Measurements from ENCODE around the gene MYH11. TPM values are rescaled to one million over a fixed set of nuclear protein-coding genes. Genes with fewer than 3 reads are reported as not detected.
"Not testable (repeated sequence)": the region's sequence is repeated elsewhere in the genome, so short reads cannot be mapped to it uniquely, and the experiment has no call there.

The MYH11 gene
- total RNA-seq, 8 experiments from 2014 or later = 0.05 to 5.0 (median 1.7) TPM

- in situ Hi-C loops (cut with MboI; ENCODE audit: low pct_unique_long_range_greater_than_20kb in 2 of 9, low sequenced_read_pairs in 9 of 9, unreplicated experiment in 9 of 9) = no loop called here
- ATAC-seq (replicated peaks in 6 of 8) = no peak
- Histone ChIP-seq H3K27ac (no peak overlapping the region), H3K4me1 (replicated peaks in 1 of 2) (no peaks in the 10 kb centered on the region), H3K4me3 (no peak overlapping the region)
- 69 to 93% (median 86%) methylated on average over 1 to 5 of the region's 6 CpGs; no CpG with 5 or more reads in 2 of the 10 experiments for WGBS, 10 experiments
These were observed 110.5 kb downstream of the MYH11 start for GRCh38 chr16:15746332-15746731.

GRCh38 chr16:15743657-15744056 lies 113.2 kb downstream of the MYH11 start:
- Histone ChIP-seq H3K4me3 (no peak overlapping the region), H3K4me1 (replicated peaks in 1 of 2) (no peaks in the 10 kb centered on the region), H3K27ac (no peak overlapping the region)
- ATAC-seq (replicated peaks in 6 of 8) = no peak
- in situ Hi-C loops (cut with MboI; ENCODE audit: low pct_unique_long_range_greater_than_20kb in 2 of 9, low sequenced_read_pairs in 9 of 9, unreplicated experiment in 9 of 9) = no loop called here
- WGBS, 10 experiments = 20 to 80% (median 67%) methylated on average over 1 of the region's 1 CpG; no CpG with 5 or more reads in 5 of the 10 experiments

- Histone ChIP-seq H3K4me1 (replicated peaks in 1 of 2) (no peaks in the 10 kb centered on the region), H3K4me3 (no peak overlapping the region), H3K27ac (no peak overlapping the region)
- 60 to 100% (median 88%) methylated on average over 1 to 2 of the region's 2 CpGs; no CpG with 5 or more reads in 2 of the 10 experiments for WGBS, 10 experiments
- in situ Hi-C loops (cut with MboI; ENCODE audit: low pct_unique_long_range_greater_than_20kb in 2 of 9, low sequenced_read_pairs in 9 of 9, unreplicated experiment in 9 of 9) = no loop called here
- no peak for ATAC-seq (replicated peaks in 6 of 8)
These were observed 114.1 kb downstream of the MYH11 start for GRCh38 chr16:15742716-15743115.

GRCh38 chr16:15741207-15741871 lies 115.5 kb downstream of the MYH11 start:
- in situ Hi-C loops (cut with MboI; ENCODE audit: low pct_unique_long_range_greater_than_20kb in 2 of 9, low sequenced_read_pairs in 9 of 9, unreplicated experiment in 9 of 9) = no loop called here
- Histone ChIP-seq H3K27ac (no peak overlapping the region), H3K4me3 (no peak overlapping the region), H3K4me1 (replicated peaks in 1 of 2) (no peaks in the 10 kb centered on the region)
- no peak for ATAC-seq (replicated peaks in 6 of 8)
- WGBS, 10 experiments = 30 to 100% (median 91%) methylated on average over 1 to 10 of the region's 13 CpGs; no CpG with 5 or more reads in 3 of the 10 experiments

- WGBS, 10 experiments = 0 to 100% (median 72%) methylated on average over 1 to 6 of the region's 6 CpGs; no CpG with 5 or more reads in 3 of the 10 experiments
- in situ Hi-C loops (cut with MboI; ENCODE audit: low pct_unique_long_range_greater_than_20kb in 2 of 9, low sequenced_read_pairs in 9 of 9, unreplicated experiment in 9 of 9) = no loop called here
- Histone ChIP-seq H3K4me3 (no peak overlapping the region), H3K4me1 (replicated peaks in 1 of 2) (no peaks in the 10 kb centered on the region), H3K27ac (no peak overlapping the region)
- ATAC-seq (replicated peaks in 6 of 8) = no peak
These were observed 116.9 kb downstream of the MYH11 start for GRCh38 chr16:15739950-15740349.

- WGBS, 10 experiments = 75 to 100% (median 86%) methylated on average over 1 to 2 of the region's 2 CpGs; no CpG with 5 or more reads in 6 of the 10 experiments
- no peak for ATAC-seq (replicated peaks in 6 of 8)
- Histone ChIP-seq H3K4me1 (replicated peaks in 1 of 2) (no peaks in the 10 kb centered on the region), H3K27ac (no peak overlapping the region), H3K4me3 (no peak overlapping the region)
- in situ Hi-C loops (cut with MboI; ENCODE audit: low pct_unique_long_range_greater_than_20kb in 2 of 9, low sequenced_read_pairs in 9 of 9, unreplicated experiment in 9 of 9) = no loop called here
These were observed 117.4 kb downstream of the MYH11 start for GRCh38 chr16:15739464-15739863.

GRCh38 chr16:15737140-15737644 lies 119.6 kb downstream of the MYH11 start:
- WGBS, 10 experiments = 0 to 100% (median 73%) methylated on average over 1 to 18 of the region's 18 CpGs
- Histone ChIP-seq H3K4me1 (replicated peaks in 1 of 2) (no peaks in the 10 kb centered on the region), H3K27ac (no peak overlapping the region), H3K4me3 (no peak overlapping the region)
- in situ Hi-C loops (cut with MboI; ENCODE audit: low pct_unique_long_range_greater_than_20kb in 2 of 9, low sequenced_read_pairs in 9 of 9, unreplicated experiment in 9 of 9) = no loop called here
- ATAC-seq (replicated peaks in 6 of 8) = no peak

DNA sequence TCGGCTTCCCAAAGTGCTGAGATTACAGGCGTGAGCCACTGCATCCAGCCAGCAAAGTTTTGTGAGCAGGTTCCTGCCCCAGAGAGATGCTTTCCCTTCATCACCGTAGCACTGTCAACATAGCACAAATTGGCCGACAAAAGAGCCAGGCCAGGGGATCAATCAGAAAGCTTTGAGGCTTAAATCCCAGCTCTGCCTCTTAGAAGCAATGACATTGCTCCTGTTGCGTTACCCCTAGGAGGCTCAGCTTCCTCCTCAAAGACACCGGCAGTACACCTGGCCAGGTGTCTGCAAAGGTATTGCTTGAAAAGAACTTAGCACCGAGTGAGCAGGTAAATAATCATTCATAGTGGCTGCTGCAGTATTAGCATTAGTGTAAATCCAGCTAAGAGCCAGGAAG lies 120.3 kb downstream of the MYH11 start:
- Histone ChIP-seq H3K4me1 (replicated peaks in 1 of 2) (no peaks in the 10 kb centered on the region), H3K27ac (no peak overlapping the region), H3K4me3 (no peak overlapping the region)
- 0 to 93% (median 79%) methylated on average over 1 to 7 of the region's 7 CpGs; no CpG with 5 or more reads in 1 of the 10 experiments for WGBS, 10 experiments
- in situ Hi-C loops (cut with MboI; ENCODE audit: low pct_unique_long_range_greater_than_20kb in 2 of 9, low sequenced_read_pairs in 9 of 9, unreplicated experiment in 9 of 9) = no loop called here
- no peak for ATAC-seq (replicated peaks in 6 of 8)

DNA sequence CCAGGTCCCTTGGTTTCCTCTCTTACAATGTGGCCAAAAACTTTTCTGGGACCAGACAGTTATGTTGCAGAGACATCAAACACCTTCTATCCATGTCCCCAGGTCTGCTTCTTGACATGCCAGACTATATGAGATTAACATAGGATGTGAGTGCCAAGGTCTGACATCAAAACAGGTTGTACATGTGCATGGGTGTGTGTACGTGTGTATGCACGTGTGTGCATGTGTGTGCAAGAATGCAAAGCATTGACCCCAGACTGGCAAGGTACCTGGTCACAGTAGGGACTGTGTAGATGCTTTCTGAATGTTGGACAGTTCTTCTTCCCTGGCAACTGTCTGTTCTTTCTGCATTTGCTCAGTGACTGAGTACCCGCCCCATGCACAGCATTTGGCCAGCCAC lies 121.2 kb downstream of the MYH11 start:
- no peaks in the 10 kb centered on the region for H3K4me1 ChIP-seq (replicated peaks in 1 of 2)
- H3K27ac ChIP-seq = no peak overlapping the region
- WGBS, 10 experiments = 67 to 100% (median 87%) methylated on average over 1 to 2 of the region's 3 CpGs; no CpG with 5 or more reads in 5 of the 10 experiments
- H3K4me3 ChIP-seq = no peak overlapping the region
- ATAC-seq (replicated peaks in 6 of 8) = no peak
- in situ Hi-C loops (cut with MboI; ENCODE audit: low pct_unique_long_range_greater_than_20kb in 2 of 9, low sequenced_read_pairs in 9 of 9, unreplicated experiment in 9 of 9) = no loop called here

GRCh38 chr16:15732416-15732815 lies 124.4 kb downstream of the MYH11 start:
- ATAC-seq (replicated peaks in 6 of 8) = peak in 1 of 8 experiments; percentile 53
- 40 to 100% (median 86%) methylated on average over 1 to 5 of the region's 6 CpGs; no CpG with 5 or more reads in 2 of the 10 experiments for WGBS, 10 experiments
- H3K27ac ChIP-seq = no peak overlapping the region
- no peaks in the 10 kb centered on the region for H3K4me1 ChIP-seq (replicated peaks in 1 of 2)
- H3K4me3 ChIP-seq = no peak overlapping the region
- in situ Hi-C loops (cut with MboI; ENCODE audit: low pct_unique_long_range_greater_than_20kb in 2 of 9, low sequenced_read_pairs in 9 of 9, unreplicated experiment in 9 of 9) = no loop called here

DNA sequence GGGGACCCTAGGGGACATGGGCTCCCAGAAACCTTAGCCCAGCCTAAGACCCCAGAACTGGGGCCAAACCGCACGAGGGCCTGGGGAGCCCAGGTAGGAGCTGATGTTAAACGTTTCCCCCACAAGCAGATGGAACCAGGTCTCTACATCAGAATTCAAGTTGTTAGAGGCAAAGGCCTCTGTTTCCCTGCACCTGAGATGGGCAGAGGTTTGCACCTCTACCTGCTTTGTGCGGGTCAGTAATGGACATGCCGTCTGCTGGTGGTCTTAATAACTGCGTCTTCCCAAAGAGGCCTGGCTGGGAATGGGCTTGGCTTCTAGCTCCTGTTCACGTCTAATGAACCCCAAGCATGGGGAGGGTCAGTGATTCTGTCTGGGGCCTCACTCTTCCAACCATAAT lies 127.7 kb downstream of the MYH11 start:
- no CpG with 5 or more reads among the region's 7 CpGs for WGBS, 10 experiments
- in situ Hi-C loops (cut with MboI; ENCODE audit: low pct_unique_long_range_greater_than_20kb in 2 of 9, low sequenced_read_pairs in 9 of 9, unreplicated experiment in 9 of 9) = no loop called here
- H3K27ac ChIP-seq = no peak overlapping the region
- no peak for ATAC-seq (replicated peaks in 6 of 8)
- H3K4me1 ChIP-seq (replicated peaks in 1 of 2) = no peaks in the 10 kb centered on the region
- no peak overlapping the region for H3K4me3 ChIP-seq

DNA sequence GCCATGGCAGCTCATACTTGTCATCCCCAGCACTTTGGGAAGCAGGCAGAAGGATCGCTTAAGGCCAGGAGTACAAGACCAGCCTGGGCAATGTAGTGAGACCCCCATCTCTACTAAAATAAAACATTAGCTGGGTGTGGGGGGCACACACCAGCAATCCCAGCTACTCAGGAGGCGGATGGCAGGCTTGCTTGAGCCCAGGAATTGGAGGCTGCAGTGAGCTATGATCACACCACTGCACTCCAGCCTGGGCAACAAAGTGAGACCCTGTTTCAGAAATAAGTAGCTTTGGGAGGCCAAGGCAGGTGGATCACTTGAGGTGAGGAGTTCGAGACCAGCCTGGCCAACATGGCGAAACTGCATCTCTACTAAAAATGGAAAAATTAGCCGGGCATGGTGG lies 129.1 kb downstream of the MYH11 start:
- 80 to 100% (median 100%) methylated on average over 1 to 4 of the region's 5 CpGs; no CpG with 5 or more reads in 2 of the 10 experiments for WGBS, 10 experiments
- in situ Hi-C loops (cut with MboI; ENCODE audit: low pct_unique_long_range_greater_than_20kb in 2 of 9, low sequenced_read_pairs in 9 of 9, unreplicated experiment in 9 of 9); ATAC-seq (replicated peaks in 6 of 8): not testable (repeated sequence)

DNA sequence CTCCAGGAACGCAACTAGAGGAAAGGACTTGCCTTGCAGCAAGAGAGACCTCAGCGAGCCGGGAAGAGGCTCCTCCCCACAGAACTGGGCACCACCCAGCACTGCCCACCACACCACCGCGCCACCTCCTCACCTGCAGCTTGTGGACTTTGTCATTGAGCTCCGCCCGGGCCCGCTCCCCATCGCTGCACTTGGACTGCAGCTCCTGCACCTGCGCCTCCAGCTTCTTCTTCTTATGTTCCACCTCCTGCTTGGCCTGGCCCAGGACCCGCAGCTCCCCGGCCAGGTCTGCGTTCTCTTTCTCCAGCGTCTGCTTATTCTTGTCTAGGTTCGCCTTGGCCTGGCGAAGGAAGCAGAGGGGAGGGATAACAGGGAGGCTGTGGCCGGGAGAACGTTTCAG lies 130.1 kb downstream of the MYH11 start:
- Histone ChIP-seq H3K4me1 (replicated peaks in 1 of 2) (no peaks in the 10 kb centered on the region), H3K4me3 (no peak overlapping the region), H3K27ac (no peak overlapping the region)
- 91 to 96% (median 92%) methylated on average over 5 to 14 of the region's 18 CpGs; no CpG with 5 or more reads in 7 of the 10 experiments for WGBS, 10 experiments
- no peak for ATAC-seq (replicated peaks in 6 of 8)
- in situ Hi-C loops (cut with MboI; ENCODE audit: low pct_unique_long_range_greater_than_20kb in 2 of 9, low sequenced_read_pairs in 9 of 9, unreplicated experiment in 9 of 9) = no loop called here

More for the DNA sequence above, 129.1 kb downstream of the MYH11 start:
- not testable (repeated sequence) for H3K4me3 ChIP-seq; H3K27ac ChIP-seq; H3K4me1 ChIP-seq (replicated peaks in 1 of 2)

Data from motor neuron (in vitro differentiated cells).